Stomach (tissue), 4 donors: ENCODE data around the gene VMP1.

ENCODE experiments used
- CTCF ChIP-seq, 7 experiments: fragments of 450-650 bp in 4 of 7; fragments of 200-600 bp in 3 of 7; sonication (generic) in 3 of 7; IDR thresholded peaks; one replicate each; pipeline ENCODE4 v1.5.1; 2016 to 2019; ENCODE audit warnings: antibody characterized with exemption in 7 of 7, control low read depth in 2 of 7, mild to moderate bottlenecking in 1 of 7
- EP300 ChIP-seq: sonication (generic); formaldehyde crosslinking; IDR thresholded peaks from one replicate; pipeline ENCODE4 v1.6.1; 2017; ENCODE audit warnings: antibody characterized with exemption
- POLR2A ChIP-seq, 4 donors: fragments of 450-650 bp; IDR thresholded peaks; one replicate each; pipeline ENCODE4 v1.6.1; 2016; ENCODE audit warnings: antibody characterized with exemption in 4 of 4, control low read depth in 2 of 4, mild to moderate bottlenecking in 1 of 4, moderate library complexity in 1 of 4
- POLR2AphosphoS5 ChIP-seq, 3 donors: sonication (generic); formaldehyde crosslinking; IDR thresholded peaks; one replicate each; pipeline ENCODE4 v1.6.1; 2016; ENCODE audit warnings: antibody characterized with exemption in 3 of 3

GRCh38 chr17:59765038-59765437 is 57.6 kb downstream of the VMP1 start:
- TF ChIP-seq POLR2AphosphoS5 (IDR thresholded peaks at IDR 0.05): no peak
- TF ChIP-seq POLR2A (IDR thresholded peaks at IDR 0.05): no peak
- TF ChIP-seq CTCF (IDR thresholded peaks at IDR 0.05): no peak
- TF ChIP-seq EP300: no peak
